ENCODE measurements around the gene FAM3C. TPM values are rescaled to one million over a fixed set of nuclear protein-coding genes. Genes with fewer than 3 reads are reported as not detected.
"Not testable (repeated sequence)": the region's sequence is repeated elsewhere in the genome, so short reads cannot be mapped to it uniquely, and the experiment has no call there.

The FAM3C gene
- total RNA-seq, 1 experiment from 2014 or later, result 38.5 TPM

DNA sequence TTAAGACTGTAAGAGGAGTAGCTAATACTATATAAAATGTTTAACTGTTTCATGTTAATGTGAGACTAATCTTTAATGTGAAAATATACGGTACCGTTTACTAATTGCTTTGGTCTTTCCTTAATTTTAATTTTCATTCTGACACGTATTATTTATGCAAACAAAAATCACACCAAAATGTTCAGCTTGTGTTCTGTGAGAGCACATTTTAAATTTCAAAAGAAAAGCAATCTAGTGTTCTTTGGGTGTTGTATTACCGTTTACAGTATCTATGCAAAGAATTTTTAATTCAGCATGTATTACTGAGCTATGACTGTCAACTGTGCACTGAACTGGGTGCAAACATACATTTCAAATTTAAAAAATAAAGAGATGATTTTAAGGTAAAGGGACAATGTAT, 65.1 kb downstream of the FAM3C start:
- DNase-seq (ENCODE audit: low spot score), result no peak

DNA sequence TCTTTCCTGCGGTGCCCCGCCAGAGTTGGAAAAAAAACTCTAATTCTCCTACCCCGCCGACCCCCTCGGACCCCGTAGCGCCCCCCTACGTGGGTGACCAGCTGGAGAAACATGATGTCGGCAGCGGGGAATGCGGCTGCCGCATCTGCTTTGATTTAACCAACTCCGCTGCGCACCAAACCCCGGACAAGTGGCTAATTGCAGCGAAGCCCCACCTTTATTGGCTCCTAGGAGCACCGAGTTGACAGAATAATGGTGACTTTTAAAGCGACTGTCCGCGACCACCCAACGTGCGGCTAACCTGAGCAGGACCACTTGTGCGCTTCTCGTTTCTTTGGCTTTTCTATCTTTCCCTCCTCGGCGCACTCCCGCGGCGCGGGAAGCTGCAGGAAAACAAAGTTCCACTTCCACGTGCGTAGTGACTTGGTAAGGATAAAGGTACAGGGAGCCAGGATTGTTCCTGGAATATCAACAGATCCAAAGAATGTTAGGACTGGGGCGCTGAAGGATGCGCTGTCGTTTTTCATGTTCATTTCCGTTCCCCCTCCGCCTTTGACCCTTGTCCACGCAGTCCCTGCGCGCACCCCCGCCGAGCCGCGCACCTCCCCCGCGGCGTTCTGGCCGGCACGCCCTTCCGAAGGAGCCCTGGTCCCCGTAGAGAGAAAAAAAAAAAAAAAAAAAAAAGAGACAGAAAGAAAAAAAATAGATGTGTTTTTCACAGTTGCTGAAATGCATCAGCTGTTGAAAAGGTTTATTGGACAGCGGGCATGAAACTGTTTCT, 65.9 kb downstream of the FAM3C start:
- DNase-seq (ENCODE audit: low spot score), result no peak

DNA sequence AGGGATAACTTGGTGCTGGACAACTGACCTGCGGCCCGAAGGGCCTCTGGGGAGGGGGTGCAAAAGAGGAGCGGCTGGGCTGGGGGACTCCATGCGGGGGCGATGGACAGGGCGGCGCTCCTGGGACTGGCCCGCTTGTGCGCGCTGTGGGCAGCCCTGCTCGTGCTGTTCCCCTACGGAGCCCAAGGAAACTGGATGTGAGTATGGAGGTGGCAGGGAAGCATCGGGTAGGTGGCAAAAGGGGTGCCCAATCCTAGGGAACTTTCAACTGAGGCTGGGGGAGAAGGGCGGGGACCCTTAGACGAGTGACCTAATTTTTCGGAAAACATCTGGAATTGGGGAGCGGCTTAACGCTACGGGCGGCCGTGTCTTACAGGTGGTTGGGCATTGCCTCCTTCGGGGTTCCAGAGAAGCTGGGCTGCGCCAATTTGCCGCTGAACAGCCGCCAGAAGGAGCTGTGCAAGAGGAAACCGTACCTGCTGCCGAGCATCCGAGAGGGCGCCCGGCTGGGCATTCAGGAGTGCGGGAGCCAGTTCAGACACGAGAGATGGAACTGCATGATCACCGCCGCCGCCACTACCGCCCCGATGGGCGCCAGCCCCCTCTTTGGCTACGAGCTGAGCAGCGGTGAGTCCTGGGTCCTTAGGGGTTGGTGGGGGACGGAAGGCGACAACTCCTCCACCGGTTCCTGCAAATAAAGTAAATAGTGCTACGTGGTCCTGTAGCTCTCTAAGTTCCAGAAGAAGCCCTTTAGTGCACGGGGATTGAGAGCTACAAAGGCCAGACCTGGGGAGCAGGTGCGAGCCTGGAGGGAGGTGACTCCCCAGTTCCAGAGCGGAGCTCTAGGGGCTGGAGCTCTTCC, 66.7 kb downstream of the FAM3C start:
- DNase-seq (ENCODE audit: low spot score), result no peak

DNA sequence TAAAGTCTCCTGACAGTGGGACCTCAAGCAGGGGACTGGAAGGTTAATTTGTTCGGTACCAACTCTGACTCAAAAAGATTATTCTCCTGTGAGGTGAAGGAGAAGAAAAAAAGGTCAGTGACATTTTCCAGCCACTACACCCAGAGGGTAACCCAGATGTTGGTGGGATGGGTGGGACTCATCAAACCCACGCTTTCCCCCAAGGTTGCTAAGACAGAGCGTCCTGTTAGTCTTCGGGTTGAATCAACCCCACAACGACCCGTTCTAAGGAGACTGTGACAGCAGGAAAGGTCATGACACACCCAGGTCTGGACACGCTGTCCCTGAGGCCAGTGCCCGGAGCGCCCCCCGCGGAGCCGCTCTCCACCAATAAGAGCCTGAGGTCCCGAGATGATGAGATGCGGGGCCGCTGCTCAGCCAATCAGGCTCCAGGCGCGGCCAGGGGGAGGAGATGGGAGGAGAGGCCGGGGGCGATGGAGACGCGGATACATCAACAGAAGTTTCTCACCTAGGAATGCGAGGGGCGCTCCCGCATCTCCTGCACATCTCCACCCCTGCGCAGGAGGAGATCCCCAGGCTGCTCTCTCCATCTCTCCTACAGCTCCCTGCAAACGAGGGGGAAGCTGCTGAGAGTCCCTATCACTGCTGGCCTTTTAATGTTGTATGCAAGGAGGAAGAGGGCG, 67.5 kb downstream of the FAM3C start, which contains the start of gene WNT16:
Gene WNT16 (plus strand): TSS at position 493 of the 683 bp plus-strand sequence. CDS start 293 bp downstream, outside the sequence.
- DNase-seq (ENCODE audit: low spot score), result no peak

DNA sequence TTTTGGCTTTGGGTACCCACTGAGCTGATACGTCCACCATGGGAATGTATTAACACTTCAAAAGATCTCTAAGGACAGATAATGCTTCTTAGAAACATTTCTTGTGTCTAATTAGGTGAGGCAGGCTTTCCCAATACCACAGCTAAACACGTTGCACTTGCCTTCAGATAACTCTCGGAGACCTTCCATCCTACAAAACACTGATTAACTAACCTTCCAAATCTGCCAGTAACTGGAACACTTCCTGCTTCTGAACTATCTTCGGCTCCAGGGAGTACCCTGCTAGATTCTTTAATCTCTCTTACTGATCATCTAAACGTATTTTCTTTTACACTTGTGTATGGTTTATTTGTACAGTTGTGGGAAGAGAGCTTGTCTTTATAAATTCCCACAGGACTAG, 68.4 kb downstream of the FAM3C start:
- no peak for DNase-seq (ENCODE audit: low spot score)

DNA sequence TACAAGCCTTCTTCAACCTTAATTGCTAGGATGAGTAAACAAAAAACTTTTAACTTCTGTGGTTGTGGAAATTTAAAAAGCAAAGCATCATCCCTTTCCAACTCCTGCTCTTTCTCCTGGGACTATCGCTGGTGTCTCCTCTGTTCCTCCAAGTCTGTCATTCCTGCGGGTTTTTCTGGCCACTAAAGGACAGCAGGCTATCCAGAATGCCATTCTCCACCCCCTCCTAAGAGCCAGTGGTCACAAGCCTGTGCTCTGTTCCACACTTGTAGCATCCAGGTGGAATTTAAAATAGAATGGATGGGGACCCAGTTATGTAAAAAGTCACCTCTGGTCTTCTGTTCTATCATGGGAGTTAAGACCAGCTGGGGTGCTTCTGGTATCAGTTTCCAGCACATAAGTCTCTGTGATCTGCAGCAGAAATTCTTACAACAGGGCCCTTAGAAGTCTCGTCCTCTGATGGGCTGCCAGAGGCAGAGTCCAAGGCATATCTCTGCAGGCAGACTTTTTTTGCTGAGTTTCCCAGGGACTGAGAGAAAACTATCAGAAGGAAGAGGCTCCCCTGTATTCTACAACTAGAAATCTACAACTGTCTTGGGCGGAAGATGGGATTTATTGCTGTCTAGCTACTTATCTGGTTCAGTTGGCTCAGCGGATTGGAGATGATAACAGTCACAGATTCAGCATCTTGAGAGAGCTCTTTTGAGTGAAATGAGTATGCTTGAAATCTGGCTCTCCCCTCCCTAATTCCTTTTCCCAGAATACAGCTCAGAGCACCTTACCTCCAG, 72.4 kb downstream of the FAM3C start:
- DNase-seq (ENCODE audit: low spot score), result no peak

DNA sequence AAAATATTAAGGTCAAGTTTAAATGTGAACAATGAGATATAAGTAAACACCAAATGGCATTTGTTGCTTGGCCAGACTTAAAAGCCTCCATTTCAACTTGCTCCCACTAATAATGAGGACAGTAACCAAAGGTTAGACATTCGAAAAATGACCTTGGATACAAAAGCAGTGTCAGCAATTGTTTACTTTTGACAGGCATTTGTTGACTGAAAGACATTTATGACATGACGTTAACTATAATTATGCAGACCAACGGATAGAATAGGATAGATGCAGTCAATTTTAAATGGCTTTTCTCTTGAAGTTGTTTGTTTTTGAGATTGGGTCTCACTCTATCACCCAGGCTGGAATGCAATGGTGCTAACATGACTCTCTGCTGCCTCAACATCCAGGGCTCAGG, 73.6 kb downstream of the FAM3C start:
- no peak for DNase-seq (ENCODE audit: low spot score)

DNA sequence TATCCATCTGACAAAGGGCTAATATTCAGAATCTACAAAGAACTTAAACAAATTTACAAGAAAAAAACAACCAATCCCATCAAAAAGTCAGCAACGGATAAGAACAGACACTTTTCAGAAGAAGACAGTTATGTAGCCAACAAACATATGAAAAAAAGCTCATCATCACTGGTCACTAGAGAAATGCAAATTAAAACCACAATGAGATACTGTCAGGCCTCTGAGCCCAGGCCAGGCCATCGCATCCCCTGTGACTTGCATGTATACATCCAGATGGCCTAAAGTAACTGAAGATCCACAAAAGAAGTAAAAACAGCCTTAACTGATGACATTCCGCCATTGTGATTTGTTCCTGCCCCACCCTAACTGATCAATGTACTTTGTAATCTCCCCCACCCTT, 80.9 kb downstream of the FAM3C start:
- not testable (repeated sequence) for DNase-seq (ENCODE audit: low spot score)

DNA sequence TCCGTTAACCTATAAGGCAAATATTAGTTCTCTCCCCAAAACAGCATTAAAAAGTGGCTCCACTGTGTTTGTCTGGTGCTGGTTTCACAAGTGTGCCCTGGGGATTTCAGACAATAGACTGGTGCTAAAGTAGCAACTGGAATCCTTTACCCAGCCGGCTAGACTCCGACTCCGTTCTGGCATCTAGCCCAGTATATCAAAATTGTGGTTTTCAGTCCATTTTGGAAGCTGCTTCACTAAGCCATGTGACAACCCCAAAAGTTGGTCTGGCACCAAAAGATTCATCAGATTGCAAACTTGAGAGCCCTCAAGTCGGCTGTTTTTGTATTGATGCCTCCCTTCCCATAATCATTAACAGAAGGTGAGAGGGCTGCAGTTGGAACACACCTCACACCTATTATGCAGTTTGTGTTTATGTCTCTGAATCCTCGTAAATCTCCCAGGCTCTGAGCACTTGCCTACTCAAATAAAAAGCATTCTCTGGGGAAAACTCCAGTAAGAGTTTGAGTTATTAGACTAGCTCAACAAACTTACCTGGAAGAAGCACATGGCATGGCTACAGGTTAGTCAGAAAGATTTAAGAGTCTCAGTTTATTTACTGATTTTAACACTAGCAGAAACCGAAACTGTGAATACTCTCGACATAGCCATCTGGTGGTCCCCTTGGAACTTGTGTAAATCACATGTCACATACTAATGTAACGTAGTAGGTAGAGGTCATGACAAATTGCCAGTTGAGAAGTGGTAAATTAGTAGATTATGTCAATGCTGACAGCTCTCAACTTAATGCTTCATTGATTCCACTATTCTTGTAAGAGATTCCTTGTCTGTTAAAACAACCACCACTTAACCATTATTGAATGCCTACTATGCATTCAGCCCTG, 82.1 kb downstream of the FAM3C start:
- DNase-seq (ENCODE audit: low spot score), result peak; percentile 74

DNA sequence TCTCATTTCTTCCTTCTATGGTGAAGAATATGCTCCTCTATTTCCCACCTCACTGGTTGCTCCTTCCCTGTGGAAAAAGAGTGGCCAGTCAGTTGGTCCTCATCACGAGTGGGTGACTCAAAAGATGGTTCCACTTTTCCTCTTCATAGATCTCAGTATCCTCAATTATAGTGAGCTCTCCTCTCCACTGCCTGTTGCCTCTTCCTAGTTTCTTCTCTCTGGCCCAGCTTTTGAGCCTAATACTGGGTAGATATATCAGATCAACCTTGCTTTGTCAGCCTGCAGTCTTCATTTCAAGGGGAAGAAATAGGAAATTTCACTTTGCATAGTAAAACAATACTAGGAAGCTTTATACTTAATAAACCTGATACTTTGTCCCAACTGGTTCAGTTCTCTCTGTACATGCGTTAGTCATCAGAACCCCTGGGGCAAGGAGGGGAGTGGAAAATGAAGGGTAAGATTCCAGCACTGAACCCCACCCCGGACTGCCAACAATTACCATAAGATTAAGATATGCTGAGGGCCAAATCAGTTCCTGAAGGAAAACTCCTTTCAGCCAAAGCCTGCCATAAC, 82.8 kb downstream of the FAM3C start:
- DNase-seq (ENCODE audit: low spot score), result no peak

DNA sequence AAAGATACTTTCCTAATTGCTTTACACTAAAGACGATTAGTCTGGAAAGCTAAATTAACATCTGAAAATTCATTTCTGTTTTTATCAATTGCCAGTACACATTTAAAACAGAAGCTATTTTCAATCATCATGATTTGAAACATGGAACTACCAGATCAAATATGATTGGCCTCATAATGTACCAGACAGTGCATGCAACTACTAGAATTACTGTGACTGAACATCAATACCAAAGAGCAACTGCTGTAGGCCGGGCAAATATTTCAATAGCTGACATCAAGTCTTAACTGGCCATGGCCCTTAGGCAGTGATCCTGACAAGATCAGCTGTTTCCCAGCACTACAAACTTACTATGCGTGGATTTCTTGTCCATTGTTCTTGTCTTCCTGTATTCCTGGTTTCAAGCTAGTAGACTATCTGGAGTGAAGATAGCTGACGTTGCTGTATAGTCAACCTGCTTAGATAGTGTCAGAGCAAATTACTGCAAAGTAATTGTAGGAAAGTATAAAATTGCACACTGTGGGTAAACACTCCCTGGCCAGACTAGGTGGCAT, 89.0 kb downstream of the FAM3C start:
- no peak for DNase-seq (ENCODE audit: low spot score)

DNA sequence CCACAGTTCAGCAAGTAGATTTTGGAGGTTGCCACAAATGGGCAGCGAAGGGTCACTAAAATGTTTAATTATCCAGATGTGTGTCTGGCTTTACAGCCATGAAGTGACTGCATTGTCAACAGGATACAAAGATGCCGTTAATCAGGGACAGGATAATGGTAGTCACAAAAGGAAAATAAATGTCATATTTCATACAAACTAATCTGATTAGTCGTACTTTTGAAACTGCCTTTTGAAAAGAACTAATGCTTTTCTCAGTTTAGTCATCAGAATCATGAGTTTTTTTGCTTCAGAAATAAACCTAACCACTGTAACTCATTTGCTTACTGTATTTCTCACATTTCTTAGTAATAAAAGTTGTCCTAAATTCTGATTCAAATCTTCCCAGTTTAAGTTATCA, 89.5 kb downstream of the FAM3C start:
- no peak for DNase-seq (ENCODE audit: low spot score)

DNA sequence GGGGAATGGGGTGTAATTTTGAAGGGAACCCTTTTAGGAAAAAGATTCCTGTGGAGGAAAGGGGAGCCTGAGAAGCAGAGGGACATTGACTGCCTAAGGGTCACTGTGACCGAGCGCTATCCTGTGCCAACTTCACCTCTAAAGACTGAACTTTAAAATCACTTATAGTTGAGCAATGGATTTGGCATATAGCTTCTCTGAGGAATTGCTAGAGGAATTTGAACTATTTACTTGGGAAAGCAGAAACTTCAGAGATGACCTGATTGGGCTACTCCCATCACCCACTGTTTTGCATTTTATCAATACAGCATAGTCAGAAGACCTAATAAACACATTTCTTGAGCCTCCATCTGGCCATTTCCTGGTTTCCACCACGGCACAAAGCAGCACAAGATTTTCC, 91.0 kb downstream of the FAM3C start:
- no peak for DNase-seq (ENCODE audit: low spot score)

DNA sequence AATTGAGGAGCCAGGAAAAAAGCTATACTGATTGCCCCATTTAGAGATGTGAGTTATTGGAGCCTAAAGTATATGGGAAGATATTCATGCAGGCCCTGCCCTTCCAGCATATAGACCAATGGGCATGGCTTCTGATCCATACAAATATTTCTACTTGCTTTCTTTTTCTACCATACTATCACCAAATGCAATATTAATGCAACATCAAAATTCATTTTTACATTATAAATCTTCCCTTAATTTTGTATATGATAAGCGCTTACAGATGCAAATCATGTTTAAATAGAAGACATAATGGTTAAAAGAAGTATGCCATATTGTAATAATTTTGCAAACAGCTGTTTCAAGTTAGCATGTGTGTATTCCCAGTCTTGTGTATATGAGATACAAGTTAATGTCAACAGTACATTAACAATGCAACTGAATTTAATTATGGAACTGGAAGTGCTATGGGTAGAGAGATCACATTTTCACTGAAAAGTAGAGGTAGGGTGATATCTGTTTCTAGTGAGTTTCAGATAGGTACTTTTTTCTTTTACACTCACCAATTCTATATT, 91.9 kb downstream of the FAM3C start:
- no peak for DNase-seq (ENCODE audit: low spot score)

DNA sequence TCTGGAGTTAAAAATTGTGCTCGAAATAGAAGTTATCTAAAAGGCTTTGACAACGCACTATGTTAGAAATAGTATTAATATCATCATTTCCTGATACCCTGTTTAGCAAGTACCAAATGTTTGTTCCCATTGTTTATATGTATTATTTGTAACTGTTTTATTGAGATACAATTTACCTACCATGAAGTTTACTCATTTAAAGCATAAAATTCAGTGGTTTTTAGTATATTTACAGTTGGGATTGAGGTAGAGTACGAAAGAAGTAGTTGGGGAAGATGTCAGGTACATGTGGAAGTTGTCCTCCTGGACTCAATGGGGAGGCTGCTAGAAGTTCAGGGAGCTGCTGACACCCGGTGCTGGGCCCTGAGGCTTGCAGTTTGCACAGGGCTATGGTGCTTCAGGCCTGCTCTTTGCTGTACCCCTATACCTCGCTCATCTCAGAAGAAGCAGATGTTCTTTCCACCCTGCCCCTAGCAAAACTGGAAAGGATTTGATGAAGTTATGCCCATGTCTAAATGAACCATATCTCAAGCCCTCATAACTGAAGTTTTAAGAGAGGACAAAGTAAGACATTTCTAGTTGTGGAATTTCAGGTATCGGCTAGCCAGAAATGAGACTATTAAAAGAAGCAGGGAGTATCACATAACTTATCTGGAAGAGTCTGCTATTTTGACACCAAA, 92.5 kb downstream of the FAM3C start:
- no peak for DNase-seq (ENCODE audit: low spot score)

DNA sequence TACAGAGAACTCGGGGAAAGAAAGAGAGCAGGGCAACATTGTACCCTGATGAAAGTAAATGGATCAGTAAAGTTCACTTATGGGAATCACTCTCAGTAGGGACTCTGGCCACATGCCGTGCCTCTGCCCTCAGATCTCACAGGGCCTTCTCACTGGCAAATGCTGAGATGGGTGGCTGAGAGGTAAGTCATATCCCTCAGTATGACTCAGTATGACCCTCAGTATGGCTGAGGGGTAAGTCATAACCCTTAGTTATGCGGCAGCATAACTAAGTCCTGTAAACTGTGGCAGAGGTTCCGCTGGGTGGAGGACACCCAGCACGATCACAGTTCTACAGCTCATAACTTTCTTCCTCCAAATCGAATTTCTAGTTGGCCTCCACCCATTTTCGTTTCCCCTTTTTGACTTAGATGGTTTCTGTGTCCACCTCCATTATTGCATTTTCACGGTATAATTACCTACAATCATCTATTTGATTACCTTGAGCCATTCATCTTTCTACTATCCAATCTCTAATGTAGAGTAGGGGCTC, 93.8 kb downstream of the FAM3C start:
- DNase-seq (ENCODE audit: low spot score), result no peak

DNA sequence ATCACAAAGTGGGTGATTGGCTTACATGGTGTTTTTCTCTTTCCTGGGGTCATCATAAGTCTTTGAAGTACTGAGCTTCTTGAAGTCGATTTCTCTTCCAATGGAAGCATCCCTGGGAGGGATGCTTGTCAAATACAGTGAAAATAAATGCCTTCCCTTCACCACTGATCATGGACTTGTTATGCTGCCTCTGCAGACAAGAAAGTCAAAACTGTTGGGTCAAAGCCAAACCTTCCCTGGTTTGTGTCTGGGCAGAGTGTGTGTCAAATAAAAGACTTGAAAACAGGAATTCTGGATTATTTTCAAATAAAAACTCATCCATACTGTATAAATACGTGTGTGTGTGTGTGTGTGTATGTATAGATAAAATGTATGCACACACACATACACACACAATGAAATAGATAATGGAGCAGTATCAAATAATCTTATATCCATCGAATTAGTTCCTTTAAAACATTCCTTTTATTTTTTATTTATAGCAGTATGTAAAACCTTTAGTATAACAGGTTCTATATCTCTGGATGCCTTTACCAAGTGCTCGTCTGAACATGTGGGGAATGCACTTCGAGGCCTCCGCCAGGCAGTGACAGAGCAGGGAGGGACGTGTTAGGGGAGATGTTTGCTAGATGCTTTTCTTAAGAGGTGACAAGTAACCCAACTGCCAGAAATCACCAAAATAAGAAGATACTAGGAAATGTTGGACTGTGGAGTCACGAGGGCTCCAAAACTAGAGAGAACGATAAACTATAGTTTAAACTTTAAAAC, 94.5 kb downstream of the FAM3C start:
- no peak for DNase-seq (ENCODE audit: low spot score)
